NCI-H446 treated with DMSO at 0.1 percent for 48 hours (cell line): ENCODE measurements around the gene GTF3C1.
"Not testable (repeated sequence)": the region's sequence is repeated elsewhere in the genome, so short reads cannot be mapped to it uniquely, and the experiment has no call there.

Experiments used
- DNase-seq: peaks from one replicate; lab custom pipeline; 2025; lab: John Stamatoyannopoulos, UW

Gene GTF3C1

DNA sequence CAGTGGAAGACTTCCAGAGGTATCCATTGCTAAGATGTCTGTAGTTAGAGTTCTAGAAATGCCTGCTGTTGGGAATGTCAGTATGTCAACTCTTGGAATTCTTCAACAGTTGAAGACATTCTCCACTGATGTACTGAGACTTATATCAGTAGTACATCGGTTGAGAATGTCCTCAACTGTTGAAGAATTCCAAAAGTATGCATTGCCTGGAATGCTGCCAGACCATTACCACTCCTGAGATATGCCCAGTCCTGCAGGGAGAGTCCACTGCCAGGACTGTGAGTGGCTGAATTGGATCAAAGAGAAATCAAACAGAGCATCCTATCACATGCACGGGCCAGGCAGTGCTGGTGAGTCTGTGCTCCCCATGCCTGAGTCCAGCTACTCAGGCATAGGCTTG, 105.7 kb downstream of the GTF3C1 start:
- no peak for DNase-seq

DNA sequence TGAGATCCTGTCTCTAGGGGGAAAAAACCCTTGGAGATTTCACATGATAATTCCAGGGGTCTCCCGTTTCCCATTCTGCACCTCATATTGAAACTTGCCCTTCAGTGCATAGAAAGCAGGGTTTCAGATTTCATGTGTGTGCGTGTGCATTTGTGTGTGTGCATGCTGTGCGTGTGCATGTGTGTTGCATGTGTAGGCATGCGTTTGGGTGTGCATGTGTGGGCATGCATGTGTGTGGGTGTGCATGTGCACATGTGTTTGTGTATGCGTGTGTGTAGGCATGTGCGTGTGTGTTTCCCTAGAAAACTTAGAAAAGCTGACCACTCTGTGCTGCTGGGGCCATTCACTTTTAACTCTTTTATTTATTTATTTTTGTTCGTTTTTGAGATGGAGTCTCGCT, 107.7 kb downstream of the GTF3C1 start:
- DNase-seq: no peak

DNA sequence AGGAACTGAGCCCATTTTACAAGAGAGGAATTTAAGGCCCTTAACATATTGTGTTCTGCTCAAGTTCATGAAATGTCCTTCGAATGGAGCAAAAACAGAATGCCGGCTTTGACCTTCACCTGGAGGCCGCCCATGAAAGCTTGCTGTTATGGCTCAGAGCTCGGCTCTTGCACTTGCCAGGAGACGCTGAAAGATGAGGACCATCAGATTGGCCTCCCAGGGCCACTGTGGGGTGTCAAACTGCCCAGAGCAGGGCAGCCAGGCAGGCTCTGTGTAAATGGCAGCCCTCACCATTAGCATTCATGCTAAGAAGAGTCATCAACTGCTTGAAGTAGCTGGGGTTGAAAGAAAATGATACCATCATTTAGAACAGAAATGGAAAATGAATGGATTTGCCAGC, 108.4 kb downstream of the GTF3C1 start:
- DNase-seq: no peak

DNA sequence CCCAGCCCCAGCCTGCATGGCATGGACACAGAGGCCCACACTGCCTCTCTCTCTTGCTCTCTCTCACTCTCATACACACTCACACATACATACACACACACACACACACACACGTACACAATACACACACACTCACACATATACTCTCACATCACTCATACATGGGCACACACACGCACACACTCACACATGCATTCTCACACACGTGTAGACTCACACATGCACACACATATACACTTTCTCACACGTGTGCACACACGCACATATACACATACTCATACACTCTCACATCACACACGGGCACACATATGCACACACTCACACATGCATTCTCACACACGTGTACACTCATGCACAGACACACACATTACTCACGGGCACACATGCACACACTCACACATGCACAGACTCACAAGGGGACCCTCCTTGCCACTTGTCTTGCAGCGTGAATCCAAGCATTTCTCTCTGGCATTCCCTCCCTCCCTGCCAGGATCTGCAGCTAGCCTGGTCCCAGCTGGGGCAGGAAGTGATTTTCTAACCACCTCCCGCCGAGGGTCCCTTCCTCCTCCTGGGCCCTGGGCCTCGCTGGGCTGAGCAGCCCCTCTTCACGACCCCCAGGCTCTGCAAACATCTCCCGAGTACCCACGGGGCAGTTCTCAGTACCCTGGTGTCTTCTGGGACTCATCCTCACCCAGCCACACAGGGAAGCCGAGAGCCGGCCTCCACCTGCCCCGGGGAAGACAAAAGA, 110.3 kb downstream of the GTF3C1 start:
- no peak for DNase-seq

DNA sequence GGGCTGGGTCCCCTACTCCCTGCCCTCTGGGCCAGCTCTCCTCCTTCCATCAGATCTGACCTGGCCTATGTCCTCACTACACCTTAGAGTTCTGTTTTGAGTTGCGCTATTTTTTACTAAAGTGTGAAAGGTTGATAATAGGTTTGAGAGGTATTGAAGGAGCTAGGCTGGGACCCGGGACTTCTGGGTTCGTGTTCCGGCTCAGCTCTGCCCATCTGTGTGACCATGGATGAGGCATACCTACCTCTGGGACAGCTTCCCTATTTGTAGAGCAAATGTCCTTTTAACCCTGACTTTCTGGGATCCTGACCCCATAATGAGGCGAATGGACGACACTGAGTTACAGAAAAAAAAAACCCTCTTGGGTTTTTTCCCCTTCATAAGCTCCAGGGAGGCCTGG, 111.8 kb downstream of the GTF3C1 start:
- DNase-seq: no peak

DNA sequence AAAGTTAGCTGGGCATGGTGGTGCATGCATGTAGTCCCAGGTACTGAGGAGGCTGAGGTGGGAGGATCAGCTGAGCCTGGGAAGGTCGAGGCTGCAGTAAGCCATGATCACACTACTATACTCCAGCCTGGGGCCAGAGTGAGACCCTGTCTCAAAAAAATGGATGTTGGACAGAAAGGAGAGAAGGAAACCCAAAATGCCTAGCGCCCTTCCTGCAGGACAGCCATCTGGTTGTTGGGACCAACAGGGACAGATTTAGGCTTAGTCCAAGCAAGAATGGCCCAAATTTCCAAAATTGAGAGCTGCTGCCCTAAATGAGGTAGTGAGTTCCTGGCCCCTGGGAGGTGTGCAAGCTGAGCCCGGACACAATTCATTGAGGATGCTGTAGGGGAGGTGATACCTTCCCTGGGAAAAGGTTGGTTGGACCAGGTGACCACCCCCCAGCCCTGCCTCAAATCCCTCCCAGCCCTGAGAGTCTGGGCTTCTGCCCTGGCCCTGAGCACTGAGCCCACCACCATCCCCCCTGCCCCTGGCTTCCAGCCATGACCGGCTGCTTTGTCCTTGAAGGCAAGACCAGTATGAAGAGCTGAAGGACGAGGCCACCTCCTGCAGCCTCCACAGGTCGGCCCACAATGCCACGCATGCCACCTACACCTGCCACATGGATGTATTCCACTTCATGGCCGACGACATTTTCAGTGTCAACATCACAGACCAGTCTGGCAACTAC, 112.6 kb downstream of the GTF3C1 start:
- DNase-seq: no peak

DNA sequence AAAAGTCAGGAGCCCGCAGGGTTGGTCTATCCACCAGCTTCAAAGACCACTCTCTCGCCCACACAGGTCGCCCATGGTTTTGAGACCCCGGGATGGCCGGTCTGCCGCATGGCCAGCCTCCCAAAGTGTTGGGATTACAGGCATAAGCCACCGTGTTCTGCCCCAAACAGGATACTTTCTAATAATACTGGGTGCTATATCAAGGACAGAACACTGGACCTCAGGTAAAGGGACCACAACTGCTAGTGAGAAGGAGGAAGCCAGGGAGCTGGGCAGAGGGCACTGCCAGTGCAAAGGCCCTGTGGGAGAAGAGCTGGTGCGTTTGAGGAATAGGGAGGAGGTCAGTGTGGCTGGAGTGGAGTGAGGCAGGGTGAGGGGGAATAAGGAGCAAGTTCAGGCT, 113.6 kb downstream of the GTF3C1 start:
- no peak for DNase-seq

DNA sequence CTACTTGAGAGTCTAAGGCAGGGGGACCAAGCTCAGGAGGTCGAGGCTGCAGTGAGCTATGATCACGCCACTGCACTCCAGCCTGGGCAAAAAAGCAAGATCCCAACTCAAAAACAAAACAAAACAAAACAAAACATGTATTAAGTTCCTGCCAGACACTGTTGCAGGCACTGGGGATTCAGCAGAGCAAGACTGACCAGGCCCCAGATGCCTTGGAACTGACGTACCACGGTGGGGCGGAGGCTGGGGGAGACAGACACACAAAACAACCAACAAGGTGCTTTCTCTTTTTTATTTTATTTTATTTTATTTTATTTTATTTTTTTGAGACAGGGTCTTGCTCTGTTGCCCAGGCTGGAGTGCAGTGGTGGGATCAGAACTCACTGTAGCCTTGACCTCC, 114.6 kb downstream of the GTF3C1 start:
- DNase-seq: not testable (repeated sequence)

DNA sequence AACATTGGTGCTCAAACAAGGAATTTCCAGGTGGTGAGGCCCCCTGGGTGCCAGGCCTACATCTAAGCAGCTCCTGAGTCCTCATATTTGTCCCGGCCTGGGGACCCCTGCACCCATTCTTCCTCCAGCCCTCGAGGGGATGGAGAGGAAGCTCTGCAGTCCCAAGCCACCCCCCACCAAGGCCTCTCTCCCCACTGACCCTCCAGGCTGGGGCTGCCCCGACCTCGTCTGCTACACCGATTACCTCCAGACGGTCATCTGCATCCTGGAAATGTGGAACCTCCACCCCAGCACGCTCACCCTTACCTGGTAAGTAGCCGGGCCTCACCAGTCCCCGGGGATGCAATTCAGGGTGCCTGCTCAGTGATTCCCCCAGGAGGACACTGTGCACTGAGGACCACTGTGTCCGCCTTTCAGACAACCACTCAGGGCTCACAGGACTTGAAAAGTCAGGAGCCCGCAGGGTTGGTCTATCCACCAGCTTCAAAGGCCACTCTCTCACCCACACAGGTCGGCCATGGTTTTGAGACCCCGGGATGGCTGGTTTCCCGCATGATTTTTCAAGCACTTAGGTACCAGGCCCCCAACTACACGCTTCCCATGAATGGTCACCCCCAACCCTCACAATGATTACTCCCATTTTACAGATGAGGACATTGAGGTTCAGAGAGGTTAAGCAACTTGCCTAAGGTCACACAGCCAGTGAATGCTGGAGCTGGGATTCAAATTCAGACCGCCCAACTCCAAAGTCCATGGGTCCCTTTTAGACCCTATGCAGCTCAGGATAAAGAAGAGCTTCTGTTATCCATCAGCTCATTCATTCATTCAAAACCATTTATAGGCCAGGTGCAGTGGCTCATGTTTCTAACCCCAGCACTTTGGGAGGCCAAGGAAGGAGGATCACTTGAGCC, 115.3 kb downstream of the GTF3C1 start:
- no peak for DNase-seq

DNA sequence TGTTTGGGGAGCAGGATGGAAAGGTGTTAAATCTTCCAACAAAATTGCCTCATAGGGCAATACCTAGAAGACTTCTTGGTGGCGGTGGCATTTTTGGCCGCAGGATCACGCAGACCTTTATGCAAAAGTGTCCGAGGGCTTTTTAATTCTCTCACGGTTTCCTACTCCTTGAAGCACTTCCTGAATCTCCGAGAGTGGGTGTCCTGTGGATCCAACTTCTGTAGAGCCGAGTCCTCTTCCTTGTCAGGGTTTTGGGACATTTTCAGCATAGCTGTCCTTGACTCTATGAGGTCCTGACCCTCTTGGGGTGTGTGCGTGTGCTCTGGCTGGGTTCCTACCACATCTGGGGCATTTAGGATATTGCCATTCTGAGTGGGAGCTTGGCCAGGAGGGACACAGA, 116.1 kb downstream of the GTF3C1 start:
- no peak for DNase-seq

DNA sequence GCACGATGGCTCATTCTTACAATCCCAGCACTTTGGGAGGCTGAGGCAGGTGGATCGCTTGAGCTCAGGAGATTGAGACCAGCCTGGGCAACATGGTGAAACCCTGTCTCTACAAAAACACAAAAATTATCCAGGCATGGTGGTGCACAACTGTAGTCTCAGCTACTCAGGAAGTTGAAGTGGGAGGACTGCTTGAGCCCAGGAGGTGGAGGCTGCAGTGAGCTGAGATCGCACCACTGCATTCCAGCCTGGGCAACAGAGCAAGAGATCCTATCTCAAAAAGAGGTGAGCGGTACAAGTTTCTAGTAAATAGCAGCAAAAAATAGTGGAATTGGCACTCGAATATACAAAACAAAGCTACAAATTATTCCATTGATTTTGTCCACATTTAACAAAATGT, 116.5 kb downstream of the GTF3C1 start:
- not testable (repeated sequence) for DNase-seq

DNA sequence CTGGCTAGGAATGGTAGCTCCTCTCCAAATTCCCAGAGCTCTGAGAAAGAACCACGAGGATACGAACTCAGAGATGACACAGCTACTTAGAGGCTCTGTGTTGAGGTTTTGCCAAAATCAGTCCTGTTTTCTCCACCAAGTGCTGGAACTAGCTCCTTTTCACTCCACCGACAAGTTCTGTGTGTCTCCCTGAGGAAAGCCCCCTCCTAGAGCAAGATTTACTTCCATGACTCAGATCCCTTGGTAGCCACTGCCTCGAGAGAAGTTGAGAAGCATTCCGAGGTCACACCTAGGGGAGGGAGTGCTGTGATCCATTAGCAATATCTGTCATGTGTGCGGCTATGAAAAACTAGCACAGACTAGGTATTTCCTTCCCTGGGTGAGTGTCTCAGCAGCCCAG, 117.2 kb downstream of the GTF3C1 start:
- DNase-seq: no peak

DNA sequence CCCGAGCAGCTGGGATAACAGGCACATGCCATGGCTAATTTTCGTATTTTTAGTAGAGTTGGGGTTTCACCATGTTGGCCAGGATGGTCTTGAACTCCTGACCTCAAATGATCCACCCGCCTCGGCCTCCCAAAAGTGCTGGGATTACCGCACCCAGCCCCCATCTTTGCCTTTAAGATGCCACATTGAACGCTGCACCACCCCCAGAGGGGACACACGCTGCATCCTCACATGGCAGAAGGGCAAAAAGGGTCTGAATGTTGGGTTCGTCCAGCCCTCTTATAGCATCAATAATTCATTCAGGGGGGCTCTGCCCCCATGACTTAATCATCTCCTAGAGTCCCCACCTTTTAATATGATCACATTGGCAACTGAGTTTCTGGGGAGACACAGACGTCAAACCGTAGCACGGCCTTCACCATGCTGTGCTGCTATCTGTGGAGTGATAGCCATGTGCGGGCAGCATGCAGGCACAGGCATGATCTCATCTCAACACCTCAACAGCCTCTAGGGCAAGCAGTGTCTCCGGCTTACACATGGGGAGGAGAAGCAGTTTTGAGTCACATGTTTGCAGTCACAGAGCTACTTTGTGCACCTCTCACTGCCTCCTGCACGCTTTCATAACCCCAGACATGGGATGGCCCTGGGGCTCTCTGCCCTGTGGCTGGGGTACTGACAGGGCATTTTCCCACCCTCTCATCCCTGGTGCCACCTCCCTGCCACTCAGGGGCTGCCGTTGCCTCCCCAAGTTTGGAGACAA, 117.8 kb downstream of the GTF3C1 start:
- DNase-seq: no peak

DNA sequence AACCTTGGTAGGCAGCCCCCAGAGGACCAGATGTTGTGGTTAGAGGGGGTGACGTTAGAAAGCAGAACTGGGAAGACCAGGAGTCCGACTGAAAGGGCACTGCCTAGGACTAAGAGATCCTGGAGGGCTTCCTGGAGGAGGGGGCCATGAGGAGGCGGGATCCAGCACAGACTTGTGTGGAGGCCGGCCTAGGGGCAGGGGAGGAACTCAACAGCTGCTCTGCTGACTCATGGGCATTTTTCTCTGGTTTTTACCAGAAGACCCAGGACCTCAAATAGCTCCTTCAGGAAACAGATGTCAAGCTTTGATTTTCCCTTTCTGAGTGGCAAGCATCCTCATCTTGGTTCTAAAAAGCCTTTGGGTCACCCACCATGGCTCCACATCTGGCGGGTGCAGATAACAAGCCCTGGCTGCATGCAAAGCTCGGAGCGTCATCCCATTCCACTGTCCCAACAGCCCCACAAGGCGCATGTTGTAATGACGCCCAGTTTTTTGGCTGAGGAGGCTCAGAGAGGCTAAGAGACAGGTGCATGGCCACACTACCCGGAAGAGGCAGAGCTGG, 118.7 kb downstream of the GTF3C1 start:
- no peak for DNase-seq

DNA sequence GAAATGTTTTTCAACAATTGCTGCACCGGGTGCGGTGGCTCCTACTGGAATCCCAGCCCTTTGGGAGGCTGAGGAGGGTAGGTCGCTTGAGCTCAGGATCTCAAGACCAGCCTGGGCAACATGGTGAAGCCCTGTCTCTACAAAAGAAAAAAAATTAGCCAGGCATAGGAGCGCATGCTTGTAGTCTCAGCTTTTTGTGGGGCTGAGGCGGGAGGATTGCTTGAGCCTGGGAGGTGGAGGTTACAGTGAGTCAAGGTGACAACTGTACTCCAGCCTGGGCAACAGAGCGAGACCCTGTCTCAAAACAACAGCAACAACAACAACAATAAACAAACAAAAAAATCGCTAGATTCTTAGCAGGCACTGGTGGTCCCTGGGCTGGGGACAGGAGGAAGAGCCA, 119.2 kb downstream of the GTF3C1 start:
- DNase-seq: no peak

DNA sequence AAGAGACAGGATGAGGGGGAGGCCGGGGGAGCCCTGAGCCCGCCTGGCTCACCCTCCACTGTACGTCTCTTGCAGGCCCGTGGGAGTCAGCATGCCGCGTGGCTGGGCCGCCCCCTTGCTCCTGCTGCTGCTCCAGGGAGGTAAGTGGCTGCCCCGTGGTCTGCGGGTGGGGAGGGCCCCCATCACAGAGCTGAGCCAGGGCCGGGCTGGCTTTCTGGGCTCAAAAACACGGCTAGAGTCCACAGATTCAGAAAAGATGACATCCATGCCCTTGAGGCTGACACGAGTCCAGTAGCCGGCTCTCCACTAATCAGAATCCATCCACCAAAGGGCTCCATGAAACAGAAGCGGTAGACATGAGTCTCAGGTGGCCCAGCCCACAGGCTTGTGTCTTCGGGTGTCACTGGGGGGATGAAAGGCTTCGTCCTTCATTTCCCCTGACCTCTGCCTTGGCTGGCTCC, 119.7 kb downstream of the GTF3C1 start:
- no peak for DNase-seq

DNA sequence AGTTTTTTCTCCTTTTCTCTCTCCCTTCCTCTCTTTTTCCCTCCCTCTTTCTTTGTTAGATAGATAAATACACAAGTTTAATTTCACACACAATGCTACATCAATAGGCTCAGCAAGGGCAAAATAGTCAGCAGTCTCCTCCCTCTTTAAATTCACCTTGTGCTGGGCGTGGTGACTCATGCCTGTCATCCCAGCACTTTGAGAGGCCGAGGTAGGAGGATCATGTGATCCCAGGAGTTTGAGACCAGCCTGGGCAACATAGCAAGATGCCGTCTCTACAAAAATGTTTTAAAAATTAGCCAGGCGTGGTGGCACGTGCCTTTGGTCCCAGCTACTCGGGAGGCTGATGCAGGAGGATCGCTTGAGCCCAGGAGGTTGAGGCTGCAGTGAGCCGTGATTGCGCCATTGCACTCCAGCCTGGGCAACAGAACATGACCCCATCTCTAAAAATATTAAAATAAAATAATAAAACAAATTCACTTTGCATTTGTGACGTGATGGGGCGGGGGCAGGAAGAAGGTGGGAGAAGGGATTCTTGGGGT, 120.3 kb downstream of the GTF3C1 start:
- DNase-seq: no peak

DNA sequence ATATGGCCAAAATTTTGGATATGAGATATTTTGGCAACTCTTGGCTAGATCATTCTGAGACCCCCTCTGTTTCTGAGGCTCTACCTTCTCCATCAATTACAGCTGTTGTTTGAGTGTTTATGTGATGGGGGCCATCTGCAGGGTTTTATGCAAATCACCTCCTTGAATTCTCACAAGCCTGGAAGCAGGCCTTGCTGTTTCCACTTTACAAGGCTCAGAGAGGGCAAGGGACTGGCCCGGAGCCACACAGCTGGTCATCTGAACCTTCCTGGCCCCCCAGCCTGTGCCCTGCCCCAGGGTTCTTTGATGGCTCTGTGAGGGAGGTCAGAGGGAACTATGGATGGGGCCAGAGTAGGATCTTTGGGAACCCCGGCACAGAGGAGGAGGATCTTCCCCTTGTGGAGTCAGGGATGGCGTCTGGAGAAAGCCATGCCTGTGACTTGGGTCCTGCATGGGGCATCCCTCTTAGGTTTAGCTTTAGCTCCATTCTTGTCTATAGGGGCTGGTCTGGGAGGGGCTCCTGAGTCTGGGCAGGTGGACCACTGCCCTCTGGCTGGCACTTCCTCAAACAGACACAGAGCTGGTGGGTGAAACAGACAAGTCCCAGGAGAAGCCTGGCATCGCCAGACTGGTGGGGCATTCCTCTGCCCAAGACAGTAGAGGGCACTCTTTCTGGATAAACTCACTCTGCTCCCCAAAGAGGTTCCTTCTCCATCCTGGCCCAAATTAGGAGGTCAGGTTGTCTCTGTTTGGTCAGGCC, 121.5 kb downstream of the GTF3C1 start:
- DNase-seq: no peak

DNA sequence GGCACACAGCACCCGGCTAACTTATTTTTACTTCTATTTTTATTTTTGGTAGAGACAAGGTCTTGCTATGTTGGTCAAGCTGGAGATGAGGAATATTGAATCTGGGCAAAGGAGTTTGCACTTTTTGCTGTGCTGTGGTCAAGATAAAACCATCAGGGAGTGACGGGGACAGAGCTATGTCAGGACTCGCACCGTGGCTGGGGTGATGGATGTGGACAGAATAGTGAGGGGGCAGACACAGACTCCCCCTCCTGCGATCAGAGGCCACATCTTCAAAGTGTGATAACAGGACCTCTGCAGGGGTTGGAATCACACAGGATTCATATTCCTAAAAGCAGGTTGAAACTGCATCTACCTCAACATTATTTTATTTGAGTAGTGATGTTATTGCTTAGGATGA, 122.2 kb downstream of the GTF3C1 start:
- no peak for DNase-seq
